ENCODE measurements around the gene RINL. TPM values are rescaled to one million over a fixed set of nuclear protein-coding genes. Genes with fewer than 3 reads are reported as not detected.

The RINL gene
- total and polyA plus RNA-seq, 2 of the 8 experiments (the other 6 are each of a cell fraction or from before 2014, with no cell fraction given), result 11.1 to 11.9 TPM

GRCh38 chr19:38904581-38905539 is 26.8 kb upstream of the RINL start (continued):
- no peak for TF ChIP-seq SUZ12 (IDR thresholded peaks at IDR 0.05; ENCODE audit: low read length)
- TF ChIP-seq FOSL1 (IDR thresholded peaks at IDR 0.05; ENCODE audit: insufficient read depth, low read depth, low read length), result no peak
- no peak for TF ChIP-seq NANOG (IDR thresholded peaks at IDR 0.05; ENCODE audit: insufficient read depth, low read depth, low read length, poor library complexity, severe bottlenecking)
- TF ChIP-seq SRF (IDR thresholded peaks at IDR 0.05; ENCODE audit: low read depth, low read length), result no peak
- TF ChIP-seq, protein P1, sequence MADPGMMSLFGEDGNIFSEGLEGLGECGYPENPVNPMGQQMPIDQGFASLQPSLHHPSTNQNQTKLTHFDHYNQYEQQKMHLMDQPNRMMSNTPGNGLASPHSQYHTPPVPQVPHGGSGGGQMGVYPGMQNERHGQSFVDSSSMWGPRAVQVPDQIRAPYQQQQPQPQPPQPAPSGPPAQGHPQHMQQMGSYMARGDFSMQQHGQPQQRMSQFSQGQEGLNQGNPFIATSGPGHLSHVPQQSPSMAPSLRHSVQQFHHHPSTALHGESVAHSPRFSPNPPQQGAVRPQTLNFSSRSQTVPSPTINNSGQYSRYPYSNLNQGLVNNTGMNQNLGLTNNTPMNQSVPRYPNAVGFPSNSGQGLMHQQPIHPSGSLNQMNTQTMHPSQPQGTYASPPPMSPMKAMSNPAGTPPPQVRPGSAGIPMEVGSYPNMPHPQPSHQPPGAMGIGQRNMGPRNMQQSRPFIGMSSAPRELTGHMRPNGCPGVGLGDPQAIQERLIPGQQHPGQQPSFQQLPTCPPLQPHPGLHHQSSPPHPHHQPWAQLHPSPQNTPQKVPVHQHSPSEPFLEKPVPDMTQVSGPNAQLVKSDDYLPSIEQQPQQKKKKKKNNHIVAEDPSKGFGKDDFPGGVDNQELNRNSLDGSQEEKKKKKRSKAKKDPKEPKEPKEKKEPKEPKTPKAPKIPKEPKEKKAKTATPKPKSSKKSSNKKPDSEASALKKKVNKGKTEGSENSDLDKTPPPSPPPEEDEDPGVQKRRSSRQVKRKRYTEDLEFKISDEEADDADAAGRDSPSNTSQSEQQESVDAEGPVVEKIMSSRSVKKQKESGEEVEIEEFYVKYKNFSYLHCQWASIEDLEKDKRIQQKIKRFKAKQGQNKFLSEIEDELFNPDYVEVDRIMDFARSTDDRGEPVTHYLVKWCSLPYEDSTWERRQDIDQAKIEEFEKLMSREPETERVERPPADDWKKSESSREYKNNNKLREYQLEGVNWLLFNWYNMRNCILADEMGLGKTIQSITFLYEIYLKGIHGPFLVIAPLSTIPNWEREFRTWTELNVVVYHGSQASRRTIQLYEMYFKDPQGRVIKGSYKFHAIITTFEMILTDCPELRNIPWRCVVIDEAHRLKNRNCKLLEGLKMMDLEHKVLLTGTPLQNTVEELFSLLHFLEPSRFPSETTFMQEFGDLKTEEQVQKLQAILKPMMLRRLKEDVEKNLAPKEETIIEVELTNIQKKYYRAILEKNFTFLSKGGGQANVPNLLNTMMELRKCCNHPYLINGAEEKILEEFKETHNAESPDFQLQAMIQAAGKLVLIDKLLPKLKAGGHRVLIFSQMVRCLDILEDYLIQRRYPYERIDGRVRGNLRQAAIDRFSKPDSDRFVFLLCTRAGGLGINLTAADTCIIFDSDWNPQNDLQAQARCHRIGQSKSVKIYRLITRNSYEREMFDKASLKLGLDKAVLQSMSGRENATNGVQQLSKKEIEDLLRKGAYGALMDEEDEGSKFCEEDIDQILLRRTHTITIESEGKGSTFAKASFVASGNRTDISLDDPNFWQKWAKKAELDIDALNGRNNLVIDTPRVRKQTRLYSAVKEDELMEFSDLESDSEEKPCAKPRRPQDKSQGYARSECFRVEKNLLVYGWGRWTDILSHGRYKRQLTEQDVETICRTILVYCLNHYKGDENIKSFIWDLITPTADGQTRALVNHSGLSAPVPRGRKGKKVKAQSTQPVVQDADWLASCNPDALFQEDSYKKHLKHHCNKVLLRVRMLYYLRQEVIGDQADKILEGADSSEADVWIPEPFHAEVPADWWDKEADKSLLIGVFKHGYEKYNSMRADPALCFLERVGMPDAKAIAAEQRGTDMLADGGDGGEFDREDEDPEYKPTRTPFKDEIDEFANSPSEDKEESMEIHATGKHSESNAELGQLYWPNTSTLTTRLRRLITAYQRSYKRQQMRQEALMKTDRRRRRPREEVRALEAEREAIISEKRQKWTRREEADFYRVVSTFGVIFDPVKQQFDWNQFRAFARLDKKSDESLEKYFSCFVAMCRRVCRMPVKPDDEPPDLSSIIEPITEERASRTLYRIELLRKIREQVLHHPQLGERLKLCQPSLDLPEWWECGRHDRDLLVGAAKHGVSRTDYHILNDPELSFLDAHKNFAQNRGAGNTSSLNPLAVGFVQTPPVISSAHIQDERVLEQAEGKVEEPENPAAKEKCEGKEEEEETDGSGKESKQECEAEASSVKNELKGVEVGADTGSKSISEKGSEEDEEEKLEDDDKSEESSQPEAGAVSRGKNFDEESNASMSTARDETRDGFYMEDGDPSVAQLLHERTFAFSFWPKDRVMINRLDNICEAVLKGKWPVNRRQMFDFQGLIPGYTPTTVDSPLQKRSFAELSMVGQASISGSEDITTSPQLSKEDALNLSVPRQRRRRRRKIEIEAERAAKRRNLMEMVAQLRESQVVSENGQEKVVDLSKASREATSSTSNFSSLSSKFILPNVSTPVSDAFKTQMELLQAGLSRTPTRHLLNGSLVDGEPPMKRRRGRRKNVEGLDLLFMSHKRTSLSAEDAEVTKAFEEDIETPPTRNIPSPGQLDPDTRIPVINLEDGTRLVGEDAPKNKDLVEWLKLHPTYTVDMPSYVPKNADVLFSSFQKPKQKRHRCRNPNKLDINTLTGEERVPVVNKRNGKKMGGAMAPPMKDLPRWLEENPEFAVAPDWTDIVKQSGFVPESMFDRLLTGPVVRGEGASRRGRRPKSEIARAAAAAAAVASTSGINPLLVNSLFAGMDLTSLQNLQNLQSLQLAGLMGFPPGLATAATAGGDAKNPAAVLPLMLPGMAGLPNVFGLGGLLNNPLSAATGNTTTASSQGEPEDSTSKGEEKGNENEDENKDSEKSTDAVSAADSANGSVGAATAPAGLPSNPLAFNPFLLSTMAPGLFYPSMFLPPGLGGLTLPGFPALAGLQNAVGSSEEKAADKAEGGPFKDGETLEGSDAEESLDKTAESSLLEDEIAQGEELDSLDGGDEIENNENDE (IDR thresholded peaks at IDR 0.05; ENCODE audit: insufficient replicate concordance, low read length), result no peak
- no peak for TF ChIP-seq EZH2 (IDR thresholded peaks at IDR 0.05; ENCODE audit: low read depth, low read length, severe bottlenecking)
- no peak for TF ChIP-seq CHD1 (IDR thresholded peaks at IDR 0.05; ENCODE audit: low read depth, low read length)
- TF ChIP-seq ZNF274 (IDR thresholded peaks at IDR 0.05; ENCODE audit: borderline replicate concordance, extremely low read depth, low read length), result no peak

All from H1 (cell line).